HEK293T (cell line): Measurements from ENCODE around the gene UTS2.

Source experiments
- BHLHE40 ChIP-seq: fragments of 450-650 bp; IDR thresholded peaks from 2 replicates; pipeline ENCODE4 v1.6.1; 2016; ENCODE audit warnings: mild to moderate bottlenecking, moderate library complexity, borderline replicate concordance
- FOXK2 ChIP-seq: fragments of 450-650 bp; IDR thresholded peaks from 2 replicates; pipeline ENCODE4 v1.6.1; 2016; ENCODE audit warnings: mild to moderate bottlenecking
- FOXM1 ChIP-seq: fragments of 450-650 bp; IDR thresholded peaks from 2 replicates; pipeline ENCODE4 v1.6.1; 2017; ENCODE audit warnings: mild to moderate bottlenecking, borderline replicate concordance
- HDGF ChIP-seq: fragments of 450-650 bp; IDR thresholded peaks from 2 replicates; pipeline ENCODE4 v1.6.1; 2017; ENCODE audit warnings: antibody characterized with exemption, borderline replicate concordance
- PKNOX1 ChIP-seq: fragments of 450-650 bp; IDR thresholded peaks from 2 replicates; pipeline ENCODE4 v1.6.1; 2016
- SP1 ChIP-seq: fragments of 450-650 bp; IDR thresholded peaks from 2 replicates; pipeline ENCODE4 v1.6.1; 2017
- SUZ12 ChIP-seq: fragments of 450-650 bp; IDR thresholded peaks from 2 replicates; pipeline ENCODE4 v1.6.1; 2016; ENCODE audit warnings: mild to moderate bottlenecking
- TARDBP ChIP-seq: fragments of 450-650 bp; IDR thresholded peaks from 2 replicates; pipeline ENCODE4 v1.6.1; 2016
- ZNF384 ChIP-seq: fragments of 450-650 bp; IDR thresholded peaks from 2 replicates; pipeline ENCODE4 v1.6.1; 2016

GRCh38 chr1:7857000-7857399 is 4.1 kb upstream of the UTS2 start:
- TF ChIP-seq FOXM1 (no peak), FOXK2 (no peak), HDGF (no peak), SP1 (no peak), SUZ12 (no peak), PKNOX1 (no peak), ZNF384 (no peak), BHLHE40 (no peak), TARDBP (no peak)
